Stimulated activated CD8-positive, alpha-beta memory T cell treated with anti-CD3 and anti-CD28 coated beads, Interleukin-15, amount 100 ng/mL, for 48 hours (primary cell): ENCODE results near the gene PPY.
"Not testable (repeated sequence)": the region's sequence is repeated elsewhere in the genome, so short reads cannot be mapped to it uniquely, and the experiment has no call there.

Source experiments
- DNase-seq, 2 donors: peaks; one replicate each; pipeline ENCODE4 v3.0.0-alpha.2; 2020; ENCODE audit warnings: low read depth in 2 of 2

Gene PPY

GRCh38 chr17:43932357-43932756 is 9.9 kb downstream of the PPY start:
- no peak for DNase-seq

DNA sequence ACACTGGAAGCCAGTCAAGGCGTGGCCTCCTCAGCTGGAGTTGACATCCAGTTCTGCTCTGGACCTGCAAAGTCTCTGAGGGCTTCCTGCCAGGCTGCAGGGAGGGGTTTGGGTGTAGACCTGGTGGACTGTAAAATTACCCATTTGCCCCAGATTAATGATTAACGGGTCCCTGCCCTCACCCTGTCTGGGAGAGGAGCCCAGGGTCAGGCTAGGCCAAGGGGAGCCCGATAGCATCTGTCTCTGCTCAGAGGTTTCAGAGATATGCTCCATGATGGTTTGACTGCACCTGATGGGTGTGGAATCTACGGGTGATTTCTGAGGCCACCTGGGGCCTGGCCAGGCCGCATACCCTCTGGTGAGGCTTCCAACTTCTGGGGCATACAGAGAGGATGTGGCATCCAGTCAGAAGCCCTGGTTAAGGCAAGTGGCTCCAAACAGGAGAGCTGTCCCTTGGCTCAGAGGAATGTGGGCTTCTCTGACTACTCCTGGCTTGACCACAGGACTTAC is 11.2 kb downstream of the PPY start:
- DNase-seq, result no peak

GRCh38 chr17:43928609-43929008 is 13.7 kb downstream of the PPY start:
- DNase-seq, result no peak

DNA sequence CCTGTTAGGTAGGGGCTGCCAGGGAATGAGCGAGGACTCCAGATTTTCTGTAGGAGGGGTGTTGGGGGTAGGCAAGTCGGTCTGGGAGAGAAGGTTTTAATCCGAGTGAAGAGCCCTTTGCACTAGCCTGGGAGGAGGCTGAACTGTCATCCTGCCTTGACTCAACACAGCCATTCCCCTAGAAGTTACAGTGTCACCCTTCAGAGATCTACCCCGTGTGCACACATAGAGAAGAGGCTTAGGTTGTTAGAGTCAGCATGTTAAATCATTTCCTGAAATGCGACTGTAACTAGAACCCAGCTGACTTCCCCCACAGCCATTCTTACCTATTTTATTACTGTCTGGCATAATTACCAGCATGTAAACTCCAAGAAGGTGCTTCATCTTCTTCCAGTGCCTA is 14.3 kb downstream of the PPY start:
- DNase-seq, result not testable (repeated sequence)

- no peak for DNase-seq
Measured at GRCh38 chr17:43927060-43927864, 15.0 kb downstream of the PPY start.

DNA sequence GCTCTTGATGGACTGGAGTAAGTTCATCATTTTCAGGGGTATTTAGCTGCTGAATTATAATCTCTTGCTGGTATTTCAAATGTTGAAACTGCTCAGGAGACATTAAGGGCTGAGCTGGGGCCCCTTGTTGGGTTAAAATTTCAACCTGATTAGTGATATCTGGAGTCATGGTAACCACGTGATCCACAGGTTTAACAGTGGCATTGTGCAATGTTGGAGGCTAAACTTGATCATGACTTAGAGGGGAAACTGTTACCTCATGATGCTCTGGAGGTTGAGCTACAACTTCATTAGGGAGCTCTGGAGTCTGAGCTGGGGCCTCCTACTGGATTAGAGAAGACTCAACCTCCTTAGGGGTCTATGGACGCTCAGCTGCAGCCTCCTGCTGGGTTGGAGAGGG is 17.7 kb downstream of the PPY start:
- DNase-seq, result no peak

- DNase-seq, result no peak
Measured at GRCh38 chr17:43920500-43921095, 21.7 kb downstream of the PPY start.

DNA sequence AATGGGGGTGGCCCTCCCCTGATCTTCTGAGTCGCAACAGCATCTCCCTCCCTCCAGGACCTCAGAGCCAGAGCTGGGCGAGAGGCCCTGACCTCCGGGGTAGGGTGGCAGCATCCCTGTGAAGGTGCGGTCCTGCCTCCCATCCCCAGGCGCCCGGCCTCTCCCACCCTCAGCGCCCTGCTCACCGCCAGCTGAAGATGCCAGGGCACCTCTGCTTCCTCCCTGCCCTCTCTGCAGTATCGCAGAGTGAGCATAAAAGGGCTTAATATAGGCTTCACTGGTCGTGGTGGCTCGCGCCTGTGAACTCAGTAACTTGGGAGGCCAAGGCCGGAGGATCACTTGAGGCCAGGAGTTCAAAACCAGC is 24.3 kb downstream of the PPY start:
- DNase-seq, result no peak

- DNase-seq, result peak; percentile 25 to 29
Measured at GRCh38 chr17:43917348-43918025, 24.8 kb downstream of the PPY start.

DNA sequence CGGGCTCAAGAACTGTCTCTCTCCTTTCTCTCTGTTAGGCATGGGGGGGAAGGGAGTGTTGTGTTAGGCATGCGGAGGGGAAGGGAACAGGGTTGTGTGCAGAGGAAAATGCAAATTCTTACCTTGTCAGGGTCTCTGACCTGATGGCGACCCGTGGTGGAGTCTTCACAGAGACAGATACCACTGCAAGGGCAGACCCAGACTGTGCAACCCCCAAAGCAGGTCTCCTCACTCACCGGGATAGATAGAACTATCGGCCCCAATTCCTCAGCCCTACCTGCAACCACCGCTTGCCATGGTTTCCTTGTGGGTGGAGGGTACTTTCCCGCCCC is 25.3 kb downstream of the PPY start:
- DNase-seq, result no peak

DNA sequence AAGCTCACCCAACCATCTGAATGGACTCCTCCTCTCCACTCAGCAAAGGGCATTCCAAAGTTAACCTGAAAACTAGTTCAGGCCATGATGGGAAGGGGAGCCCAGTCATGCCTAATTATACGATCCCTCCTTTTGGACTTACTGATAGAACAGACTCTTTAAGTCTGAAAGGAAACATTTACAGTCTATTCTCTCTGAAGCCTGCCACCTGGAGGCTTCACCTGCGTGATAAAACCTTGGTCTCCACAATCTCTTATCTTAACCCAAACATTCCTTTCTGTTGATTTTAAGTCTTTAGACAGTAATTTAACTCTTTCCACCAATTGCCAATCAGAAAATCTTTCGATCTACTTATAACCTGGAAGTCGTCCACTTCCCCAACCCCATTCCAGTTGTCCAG is 25.9 kb downstream of the PPY start:
- DNase-seq, result no peak

- no peak for DNase-seq
Measured at GRCh38 chr17:43915559-43915958, 26.7 kb downstream of the PPY start.

DNA sequence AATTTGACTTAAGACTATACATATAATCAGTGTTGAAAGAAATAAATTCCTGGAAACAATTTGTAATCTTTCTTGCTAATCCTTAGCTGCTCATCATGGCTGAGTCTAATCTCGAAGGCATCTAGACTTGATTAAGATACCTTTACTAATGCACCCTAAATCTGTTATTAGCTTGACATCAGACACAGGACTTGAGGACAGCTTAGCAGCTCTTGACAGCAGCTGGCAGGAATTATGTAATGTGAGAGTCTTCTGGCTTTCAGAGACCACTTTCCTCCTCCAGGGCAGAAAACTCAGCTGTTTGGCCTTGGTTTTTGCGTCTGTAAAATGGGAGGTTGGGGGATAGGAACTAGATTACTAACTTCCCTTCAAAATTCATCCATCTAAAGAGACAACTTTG is 27.8 kb downstream of the PPY start:
- DNase-seq, result no peak

- DNase-seq, result no peak
Measured at GRCh38 chr17:43913584-43913983, 28.7 kb downstream of the PPY start.

DNA sequence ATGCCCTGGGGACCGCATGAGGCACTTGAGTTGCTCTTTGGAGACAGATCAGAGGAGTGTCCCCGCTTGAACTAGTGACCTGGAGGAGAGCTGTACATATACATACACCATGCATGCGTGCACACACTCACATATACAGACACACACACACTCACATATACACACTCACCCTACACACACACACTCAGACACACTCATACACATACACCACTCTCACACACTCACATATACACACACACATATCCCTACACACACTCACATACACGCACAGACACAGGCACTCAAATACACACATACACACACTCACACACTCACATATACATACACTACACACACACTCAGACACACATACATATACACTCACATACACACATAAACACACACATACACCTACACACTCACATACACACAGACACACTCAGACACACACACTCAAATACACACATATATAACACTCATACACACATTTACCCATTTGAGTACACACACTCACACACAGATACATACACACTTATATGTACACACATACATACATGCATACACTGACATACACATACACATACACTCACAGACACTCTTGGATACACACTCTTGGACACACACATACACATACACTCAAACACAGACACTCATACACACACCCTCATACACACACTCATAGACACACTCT is 29.5 kb downstream of the PPY start:
- DNase-seq, result no peak

- no peak for DNase-seq
Measured at GRCh38 chr17:43911904-43912303, 30.4 kb downstream of the PPY start.

GRCh38 chr17:43909537-43910231 is 32.6 kb downstream of the PPY start:
- no peak for DNase-seq

GRCh38 chr17:43907998-43908721 is 34.1 kb downstream of the PPY start:
- DNase-seq, result peak in 1 of 2 donors; percentile 38

- peak; percentile 19 to 23 for DNase-seq
Measured at GRCh38 chr17:43907425-43907981, 34.8 kb downstream of the PPY start, which contains the start of gene MPP2. MPP2 (minus strand) TSS chr17:43907536; CDS start chr17:43904460, 3,076 bp downstream.

GRCh38 chr17:43906951-43907424 is 35.3 kb downstream of the PPY start:
- no peak for DNase-seq
